CD8-positive, alpha-beta memory T cell (primary cell): ENCODE measurements around the gene UPK3B. TPM values are rescaled to one million over a fixed set of nuclear protein-coding genes. Genes with fewer than 3 reads are reported as not detected.
"Not testable (repeated sequence)": the region's sequence is repeated elsewhere in the genome, so short reads cannot be mapped to it uniquely, and the experiment has no call there.

Experiments used
- CTCF ChIA-PET: fragments of 350-600 bp; sonication (Branson Sonifier 250); formaldehyde crosslinking; loops from one replicate; lab custom pipeline; 2021; ENCODE audit warnings: antibody characterized with exemption; lab: Charles Lee
- POLR2A ChIA-PET: fragments of 350-600 bp; sonication (Branson Sonifier 250); formaldehyde crosslinking; loops from one replicate; lab custom pipeline; 2021; ENCODE audit warnings: antibody characterized with exemption; lab: Charles Lee
- DNase-seq, 5 donors: peaks; one replicate each; pipeline versions ENCODE4 v3.0.0 to v3.0.0-alpha.2; 2020 to 2022; ENCODE audit warnings: mixed read lengths in 1 of 5
- H3K27ac ChIP-seq: one replicate; pipeline ENCODE4 v1.7.0; 2013; ENCODE audit warnings: low read depth, mild to moderate bottlenecking, low read length, moderate library complexity
- H3K27me3 ChIP-seq: 2 replicates; pipeline ENCODE4 v1.7.0; 2013; ENCODE audit warnings: low read length, mild to moderate bottlenecking; ENCODE audit not compliant: insufficient read depth, poor library complexity, severe bottlenecking
- H3K36me3 ChIP-seq: 2 replicates; pipeline ENCODE4 v1.7.0; 2013; ENCODE audit warnings: mild to moderate bottlenecking, low read length, moderate library complexity; ENCODE audit not compliant: insufficient read depth
- H3K4me1 ChIP-seq: 2 replicates; pipeline ENCODE4 v1.7.0; 2013; ENCODE audit warnings: mild to moderate bottlenecking, low read length, moderate library complexity; ENCODE audit not compliant: insufficient read depth
- H3K4me3 ChIP-seq: 2 replicates; pipeline ENCODE4 v1.7.0; 2013; ENCODE audit warnings: mild to moderate bottlenecking, low read length
- H3K9me3 ChIP-seq: 2 replicates; pipeline ENCODE4 v1.7.0; 2013; ENCODE audit warnings: mild to moderate bottlenecking, low read length
- H3K27ac Mint-ChIP-seq, 8 donors: one replicate each; pipeline ENCODE4 v1.8.0; 2020 to 2021; ENCODE audit warnings: mixed read lengths in 8 of 8, mild to moderate bottlenecking in 6 of 8, inconsistent platforms in 3 of 8, moderate library complexity in 3 of 8
- H3K27me3 Mint-ChIP-seq, 2 donors: one replicate each; pipeline ENCODE4 v1.8.0; 2020 to 2021; ENCODE audit warnings: mixed read lengths in 2 of 2, mild to moderate bottlenecking in 1 of 2, moderate library complexity in 1 of 2
- H3K36me3 Mint-ChIP-seq, 3 donors: one replicate each; pipeline ENCODE4 v1.8.0; 2020 to 2021; ENCODE audit warnings: mixed read lengths in 3 of 3, inconsistent platforms in 1 of 3, mild to moderate bottlenecking in 1 of 3
- H3K4me1 Mint-ChIP-seq, 3 donors: one replicate each; pipeline ENCODE4 v1.8.0; 2020 to 2021; ENCODE audit warnings: mixed read lengths in 3 of 3, inconsistent platforms in 1 of 3, mild to moderate bottlenecking in 1 of 3
- H3K4me3 Mint-ChIP-seq, 7 donors: one replicate each; pipeline ENCODE4 v1.8.0; 2020 to 2021; ENCODE audit warnings: mixed read lengths in 7 of 7, mild to moderate bottlenecking in 6 of 7, moderate library complexity in 4 of 7, inconsistent platforms in 2 of 7
- H3K9me3 Mint-ChIP-seq, 5 donors: one replicate each; pipeline ENCODE4 v1.8.0; 2020 to 2022; ENCODE audit warnings: mixed read lengths in 5 of 5, mild to moderate bottlenecking in 3 of 5, moderate library complexity in 2 of 5, inconsistent platforms in 1 of 5
- polyA plus RNA-seq: library from polyadenylated mRNA; unstranded; fragments of 300-500 nt; fragmentation: Illumina TruSeq; gene quantifications from one replicate; pipeline ENCODE4 v1.2.3, GENCODE V29; 2021
- total RNA-seq, 2 experiments: library from RNA; stranded (reverse); gene quantifications; one replicate each; pipeline ENCODE4 v1.2.3, GENCODE V29; 2021

Gene UPK3B
- total and polyA plus RNA-seq, 3 experiments from 2014 or later = 0.16 to 0.42 TPM; not detected in 1

DNA sequence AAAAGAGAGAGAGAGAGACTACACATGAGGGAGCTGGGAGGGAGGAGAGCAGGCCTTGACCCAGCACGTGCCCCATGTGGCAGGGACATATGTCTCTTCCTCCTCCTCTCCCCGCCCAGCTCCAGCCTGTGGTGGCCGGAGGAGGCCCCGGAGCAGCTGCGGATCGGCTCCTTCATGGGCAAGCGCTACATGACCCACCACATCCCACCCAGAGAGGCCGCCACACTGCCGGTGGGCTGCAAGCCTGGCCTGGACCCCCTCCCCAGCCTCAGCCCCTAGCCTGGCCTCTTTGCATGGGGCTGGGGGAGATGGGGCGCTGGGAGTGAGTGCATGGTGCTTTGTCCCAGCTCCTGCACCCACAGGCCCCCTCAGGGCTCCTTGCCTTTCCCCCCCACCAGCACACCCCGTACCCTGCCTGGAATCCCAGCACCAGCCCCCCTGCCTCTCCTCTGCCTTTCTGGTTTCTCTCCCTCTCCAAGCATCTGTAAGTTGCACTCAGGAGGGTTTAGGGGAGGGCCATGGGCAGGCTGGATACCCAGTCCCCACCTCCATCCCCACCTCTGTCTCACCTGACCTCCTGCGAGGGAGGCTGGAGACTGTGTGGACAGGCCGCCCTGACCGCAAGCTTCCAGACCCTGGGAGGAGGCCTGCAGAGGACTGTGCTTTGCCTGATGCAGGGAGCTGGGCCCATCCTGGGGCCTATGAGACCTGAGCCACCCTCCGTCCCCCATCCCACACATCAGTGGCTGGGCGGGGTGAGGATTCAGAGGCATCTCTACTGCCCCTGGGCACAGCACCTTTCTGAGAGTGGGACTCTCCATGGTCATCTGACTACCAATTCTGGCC, 4.8 kb downstream of the UPK3B start:
- no peak overlapping the region for H3K27ac ChIP-seq
- no peaks in the 10 kb centered on the region for H3K36me3 ChIP-seq
- ChIA-PET POLR2A (interaction anchor here (0.6 kb wide), 1 partner anchor 736 kb away, joined by 3 read pairs; no protein-coding TSS in a partner anchor), CTCF (no interaction called here)
- no peaks in the 10 kb centered on the region for H3K27me3 ChIP-seq
- no peaks in the 10 kb centered on the region for H3K36me3 Mint-ChIP-seq
- no peaks in the 10 kb centered on the region for H3K4me1 ChIP-seq
- DNase-seq = no peak
- H3K4me3 Mint-ChIP-seq = no peak overlapping the region
- no peaks in the 10 kb centered on the region for H3K9me3 ChIP-seq
- no peaks in the 10 kb centered on the region for H3K9me3 Mint-ChIP-seq
- no peak overlapping the region for H3K27ac Mint-ChIP-seq
- no peak overlapping the region for H3K4me3 ChIP-seq
- H3K4me1 Mint-ChIP-seq = no peaks in the 10 kb centered on the region
- H3K27me3 Mint-ChIP-seq = peaks cover 0 to 3% of the 10 kb centered on the region in 2 donors

DNA sequence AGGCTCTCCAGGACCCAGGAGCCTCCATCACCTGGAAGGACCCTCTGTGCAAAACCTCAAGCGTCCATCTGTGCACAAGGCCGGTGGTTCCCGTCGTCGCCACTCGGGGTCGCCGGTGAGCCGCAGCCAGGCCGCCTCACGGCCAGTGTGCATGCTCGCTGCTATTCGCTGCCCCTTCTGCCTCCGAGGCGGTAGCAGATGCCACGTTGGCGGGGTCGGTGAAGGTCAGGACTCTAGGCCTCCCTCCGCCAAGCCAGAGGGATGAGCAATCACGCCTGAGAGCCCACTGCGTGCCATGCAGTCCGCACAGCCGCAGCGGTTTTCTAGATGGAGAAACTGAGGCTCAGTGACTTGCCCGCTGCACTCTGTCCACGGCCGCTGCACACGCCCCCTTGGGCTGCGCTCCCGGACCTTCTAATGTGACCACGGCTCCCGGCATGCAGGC, 5.7 kb downstream of the UPK3B start:
- H3K9me3 ChIP-seq = no peaks in the 10 kb centered on the region
- POLR2A ChIA-PET = no interaction called here
- no peak overlapping the region for H3K4me3 ChIP-seq
- no peaks in the 10 kb centered on the region for H3K27me3 ChIP-seq
- no peaks in the 10 kb centered on the region for H3K4me1 Mint-ChIP-seq
- no peak overlapping the region for H3K4me3 Mint-ChIP-seq
- peak in 4 of 5 donors; percentile 21 to 37 (median 28) for DNase-seq
- no peaks in the 10 kb centered on the region for H3K36me3 Mint-ChIP-seq
- no peaks in the 10 kb centered on the region for H3K36me3 ChIP-seq
- no peaks in the 10 kb centered on the region for H3K4me1 ChIP-seq
- no peak overlapping the region for H3K27ac ChIP-seq
- no peak overlapping the region for H3K27ac Mint-ChIP-seq
- CTCF ChIA-PET = no interaction called here
- H3K9me3 Mint-ChIP-seq = no peaks in the 10 kb centered on the region
- peaks cover 0 to 3% of the 10 kb centered on the region in 2 donors for H3K27me3 Mint-ChIP-seq

DNA sequence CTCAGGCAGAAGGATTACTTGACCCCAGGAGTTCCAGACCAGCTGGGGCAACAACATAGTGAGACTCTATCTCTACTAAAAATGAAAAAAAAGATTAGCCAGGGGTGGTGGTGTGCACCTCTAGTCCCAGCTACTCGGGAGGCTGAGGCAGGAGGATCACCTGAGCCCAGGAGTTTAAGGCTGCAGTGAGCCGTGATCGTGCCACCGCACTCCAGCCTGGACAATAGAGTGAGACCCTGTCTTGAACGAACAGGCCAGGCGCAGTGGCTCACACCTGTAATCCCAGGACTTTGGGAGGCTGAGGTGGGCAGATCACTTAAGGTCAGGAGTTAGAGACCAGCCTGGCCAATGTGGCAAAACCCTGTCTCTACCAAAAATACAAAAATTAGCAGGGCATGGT, 6.6 kb downstream of the UPK3B start:
- H3K27ac ChIP-seq, H3K4me3 Mint-ChIP-seq, CTCF ChIA-PET, H3K27me3 ChIP-seq, H3K4me3 ChIP-seq, H3K27ac Mint-ChIP-seq, DNase-seq, H3K27me3 Mint-ChIP-seq, H3K9me3 Mint-ChIP-seq, H3K4me1 ChIP-seq, H3K36me3 Mint-ChIP-seq, H3K9me3 ChIP-seq, H3K36me3 ChIP-seq, POLR2A ChIA-PET, H3K4me1 Mint-ChIP-seq: not testable (repeated sequence)

DNA sequence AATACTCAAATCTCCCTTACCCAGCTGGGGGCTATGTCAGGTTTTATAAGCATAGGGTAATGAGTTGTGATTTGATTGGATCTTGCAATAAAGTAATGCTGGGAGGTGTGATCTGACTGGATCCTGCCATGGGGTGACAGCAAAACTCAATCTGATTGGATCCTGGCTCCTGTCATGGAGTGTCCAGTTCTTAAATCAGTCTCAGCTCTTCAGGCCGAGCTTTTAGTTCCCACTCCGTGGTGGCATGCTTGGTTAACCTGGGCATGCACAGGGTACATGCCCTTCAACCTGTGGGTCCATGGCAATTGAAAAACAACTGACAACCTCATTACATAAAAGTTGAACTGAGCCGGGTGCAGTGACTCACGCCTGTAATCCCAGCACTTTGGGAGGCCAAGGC, 15.8 kb downstream of the UPK3B start:
- H3K4me3 Mint-ChIP-seq, H3K4me1 ChIP-seq, H3K36me3 ChIP-seq, H3K27ac Mint-ChIP-seq, H3K4me1 Mint-ChIP-seq, H3K27ac ChIP-seq, DNase-seq, H3K9me3 ChIP-seq, H3K27me3 ChIP-seq, H3K36me3 Mint-ChIP-seq, H3K9me3 Mint-ChIP-seq, CTCF ChIA-PET, H3K4me3 ChIP-seq, H3K27me3 Mint-ChIP-seq, POLR2A ChIA-PET: not testable (repeated sequence)

- H3K27me3 Mint-ChIP-seq, H3K4me3 Mint-ChIP-seq, CTCF ChIA-PET, H3K36me3 Mint-ChIP-seq, H3K27ac ChIP-seq, H3K9me3 Mint-ChIP-seq, H3K27me3 ChIP-seq, DNase-seq, H3K27ac Mint-ChIP-seq, H3K4me1 Mint-ChIP-seq, H3K4me3 ChIP-seq, H3K9me3 ChIP-seq, H3K4me1 ChIP-seq, H3K36me3 ChIP-seq: not testable (repeated sequence)
- POLR2A ChIA-PET = interaction anchor here (0.6 kb wide), 1 partner anchor 233 kb away, joined by 3 read pairs; no protein-coding TSS in a partner anchor
These were observed 21.3 kb downstream of the UPK3B start for GRCh38 chr7:76531643-76532042.

- H3K4me1 ChIP-seq, H3K27ac ChIP-seq, DNase-seq, H3K36me3 Mint-ChIP-seq, H3K4me1 Mint-ChIP-seq, H3K9me3 ChIP-seq, H3K4me3 Mint-ChIP-seq, H3K9me3 Mint-ChIP-seq, CTCF ChIA-PET, H3K27ac Mint-ChIP-seq, H3K36me3 ChIP-seq, H3K27me3 ChIP-seq, POLR2A ChIA-PET, H3K27me3 Mint-ChIP-seq, H3K4me3 ChIP-seq: not testable (repeated sequence)
These were observed 32.8 kb downstream of the UPK3B start, which contains the start of gene SPDYE16 for GRCh38 chr7:76543197-76543596. Gene SPDYE16 (minus strand): TSS chr7:76543297. CDS start chr7:76541459, 1,838 bp downstream.

GRCh38 chr7:76549025-76549854, 38.9 kb downstream of the UPK3B start:
- H3K27me3 ChIP-seq, H3K27me3 Mint-ChIP-seq, CTCF ChIA-PET, H3K9me3 Mint-ChIP-seq, H3K4me1 ChIP-seq, H3K9me3 ChIP-seq, POLR2A ChIA-PET, H3K36me3 ChIP-seq: not testable (repeated sequence)
- Mint-ChIP-seq H3K4me1 (peaks cover 13 to 29% (median 26%) of the 10 kb centered on the region in 3 donors), H3K4me3 (peak overlapping the region; percentile 91 to 99 (median 92)), H3K27ac (peak overlapping the region; percentile 81 to 94 (median 89)), H3K36me3 (peaks cover 0 to 16% (median 5%) of the 10 kb centered on the region in 3 donors)
- Histone ChIP-seq H3K27ac (peak overlapping the region; percentile 67), H3K4me3 (peak overlapping the region; percentile 59)
- peak; percentile 66 to 89 (median 82) for DNase-seq

DNA sequence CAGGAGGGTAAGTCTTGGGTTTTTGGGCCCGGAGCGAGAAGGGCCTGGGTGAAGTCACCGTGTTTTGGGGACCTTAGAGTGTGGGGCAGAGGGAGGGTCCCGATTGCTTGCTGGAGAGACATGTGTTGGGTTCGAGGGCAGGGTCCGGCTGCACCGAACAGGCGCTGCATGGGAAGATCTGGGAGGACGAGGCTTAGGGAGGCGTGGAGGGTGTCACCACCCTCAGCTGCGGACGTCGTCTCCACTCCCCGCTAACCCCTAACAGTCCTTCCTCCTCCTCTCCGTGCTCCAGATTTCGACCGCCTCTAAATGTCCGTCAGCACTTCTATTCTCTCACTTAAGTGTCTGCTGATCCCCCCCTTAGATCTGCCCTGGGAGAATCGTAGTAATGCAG, 39.5 kb downstream of the UPK3B start:
- DNase-seq = not testable (repeated sequence)

More for the DNA sequence above, 39.5 kb downstream of the UPK3B start:
- H3K27me3 Mint-ChIP-seq, POLR2A ChIA-PET, H3K4me1 ChIP-seq, H3K36me3 ChIP-seq, H3K27me3 ChIP-seq, H3K9me3 Mint-ChIP-seq, H3K9me3 ChIP-seq, CTCF ChIA-PET: not testable (repeated sequence)
- Mint-ChIP-seq H3K27ac (peak overlapping the region; percentile 63 to 94 (median 88)), H3K4me3 (peak overlapping the region; percentile 91 to 99 (median 92)), H3K4me1 (peaks cover 15 to 32% (median 28%) of the 10 kb centered on the region in 3 donors), H3K36me3 (peaks cover 0 to 18% (median 7%) of the 10 kb centered on the region in 3 donors)
- H3K4me3 ChIP-seq = peak overlapping the region; percentile 59
- peak overlapping the region; percentile 67 for H3K27ac ChIP-seq
